Stimulated activated CD4-positive, alpha-beta T cell treated with anti-CD3 and anti-CD28 coated beads, Interleukin-12 subunit alpha, Interleukin-12 subunit beta, amount 100 ng/mL, for 48 hours (primary cell): ENCODE data around the gene ARHGEF10L.
"Not testable (repeated sequence)": the region's sequence is repeated elsewhere in the genome, so short reads cannot be mapped to it uniquely, and the experiment has no call there.

Experiments used
- DNase-seq, 3 donors: peaks; one replicate each; pipeline ENCODE4 v3.0.0-alpha.2; 2020; ENCODE audit warnings: low read depth in 2 of 3, low spot score in 1 of 3

Gene ARHGEF10L

DNA sequence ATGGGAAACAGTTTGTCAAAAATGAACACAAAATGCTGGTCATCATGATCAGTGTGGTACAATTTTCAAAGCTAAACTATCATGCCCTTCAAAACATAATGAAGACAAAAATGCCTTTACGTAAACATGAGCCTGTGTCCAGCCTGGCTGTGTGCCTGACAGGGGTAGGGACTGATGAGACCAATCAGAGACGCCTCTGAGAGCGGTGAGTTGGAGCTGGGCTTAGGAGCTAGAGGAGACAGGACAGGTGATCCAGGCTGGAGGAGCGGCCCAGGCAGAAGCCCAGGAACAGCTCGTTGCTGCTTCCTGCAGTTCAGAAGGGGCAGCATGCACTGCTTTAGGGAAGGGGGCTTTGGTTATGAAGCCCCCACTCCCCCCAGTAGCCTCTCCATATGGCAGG, 70.0 kb downstream of the ARHGEF10L start:
- DNase-seq = no peak

DNA sequence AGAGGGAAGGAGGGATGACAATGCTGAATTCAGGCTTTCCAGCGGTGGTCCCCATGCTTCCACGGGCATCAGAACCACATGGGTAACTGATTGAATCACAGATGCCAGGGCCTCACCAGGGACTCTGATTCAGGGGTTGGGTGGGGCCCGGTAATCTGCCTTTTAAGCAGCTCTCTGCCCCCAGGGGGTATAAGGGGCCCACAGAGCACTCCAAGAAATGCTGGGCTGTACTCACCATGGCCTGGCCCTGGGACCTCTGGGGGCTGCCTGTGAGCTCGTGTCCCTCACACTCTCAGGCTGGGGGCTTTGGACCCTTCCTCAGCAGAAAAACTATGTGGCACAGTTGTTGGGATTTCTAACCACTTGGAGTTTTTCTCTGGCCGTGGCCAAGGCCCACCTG, 70.6 kb downstream of the ARHGEF10L start:
- DNase-seq = no peak

- no peak for DNase-seq
Observed at GRCh38 chr1:17610713-17611112, 71.2 kb downstream of the ARHGEF10L start.

GRCh38 chr1:17611991-17612390, 72.5 kb downstream of the ARHGEF10L start:
- no peak for DNase-seq

- no peak for DNase-seq
Observed at GRCh38 chr1:17612831-17613230, 73.3 kb downstream of the ARHGEF10L start.

DNA sequence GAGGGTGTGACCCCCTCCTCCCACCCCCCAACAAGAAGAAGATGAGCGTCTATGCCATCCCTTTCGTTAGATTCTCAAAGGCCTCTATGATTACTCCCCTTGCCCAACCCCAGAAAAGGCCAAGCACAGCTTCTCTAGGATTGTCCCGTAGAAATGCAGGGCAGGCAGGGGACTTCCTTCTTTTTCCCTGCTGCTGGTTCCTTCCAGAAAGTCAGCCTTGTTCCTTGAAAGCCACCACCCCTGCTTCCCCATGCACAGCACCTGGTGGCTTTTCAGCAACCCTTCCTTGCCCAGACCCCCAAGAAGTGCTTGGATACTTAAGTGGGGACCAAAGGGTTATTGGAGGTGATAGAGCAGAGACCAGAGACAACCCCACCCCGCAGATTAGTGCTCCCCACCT, 75.1 kb downstream of the ARHGEF10L start:
- no peak for DNase-seq

DNA sequence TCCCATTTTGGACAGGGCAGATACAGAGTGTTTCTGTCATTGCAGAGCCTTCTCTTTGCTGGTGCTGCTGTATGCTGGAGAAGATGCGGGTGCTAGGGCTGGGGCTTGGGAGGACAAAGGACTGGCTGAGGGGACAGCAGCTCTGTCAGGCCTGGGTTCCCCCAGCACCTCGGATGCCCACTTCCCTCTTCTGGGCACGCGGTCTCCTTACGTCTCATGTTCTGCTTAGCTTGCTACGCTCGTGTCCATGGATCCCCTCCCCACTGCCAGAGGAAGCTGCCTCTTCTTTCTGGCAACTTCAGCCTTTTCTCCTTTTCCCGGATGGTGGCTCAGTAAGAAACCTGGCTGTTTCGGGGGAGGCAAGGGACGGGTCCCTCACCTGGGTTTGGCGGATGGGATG, 75.7 kb downstream of the ARHGEF10L start:
- no peak for DNase-seq

DNA sequence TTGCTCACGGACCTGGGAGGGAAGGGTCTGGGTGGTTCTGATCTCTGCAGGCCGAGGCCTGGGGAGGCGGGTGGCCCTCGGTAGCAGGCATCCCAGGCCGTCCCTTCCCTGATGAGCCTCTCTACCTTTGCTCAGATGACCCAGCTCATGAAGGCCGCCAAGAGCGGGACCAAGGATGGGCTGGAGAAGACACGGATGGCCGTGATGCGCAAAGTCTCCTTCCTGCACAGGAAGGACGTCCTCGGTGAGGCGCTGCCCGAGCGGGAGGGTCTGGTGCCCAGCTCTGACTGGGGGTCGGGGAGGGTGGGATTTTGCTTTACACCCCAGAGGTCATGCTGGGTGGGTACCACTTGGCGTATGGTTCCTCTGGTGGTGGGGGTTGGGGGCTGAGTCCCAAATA, 76.5 kb downstream of the ARHGEF10L start:
- DNase-seq = no peak

GRCh38 chr1:17616731-17617279, 77.3 kb downstream of the ARHGEF10L start:
- DNase-seq = no peak

DNA sequence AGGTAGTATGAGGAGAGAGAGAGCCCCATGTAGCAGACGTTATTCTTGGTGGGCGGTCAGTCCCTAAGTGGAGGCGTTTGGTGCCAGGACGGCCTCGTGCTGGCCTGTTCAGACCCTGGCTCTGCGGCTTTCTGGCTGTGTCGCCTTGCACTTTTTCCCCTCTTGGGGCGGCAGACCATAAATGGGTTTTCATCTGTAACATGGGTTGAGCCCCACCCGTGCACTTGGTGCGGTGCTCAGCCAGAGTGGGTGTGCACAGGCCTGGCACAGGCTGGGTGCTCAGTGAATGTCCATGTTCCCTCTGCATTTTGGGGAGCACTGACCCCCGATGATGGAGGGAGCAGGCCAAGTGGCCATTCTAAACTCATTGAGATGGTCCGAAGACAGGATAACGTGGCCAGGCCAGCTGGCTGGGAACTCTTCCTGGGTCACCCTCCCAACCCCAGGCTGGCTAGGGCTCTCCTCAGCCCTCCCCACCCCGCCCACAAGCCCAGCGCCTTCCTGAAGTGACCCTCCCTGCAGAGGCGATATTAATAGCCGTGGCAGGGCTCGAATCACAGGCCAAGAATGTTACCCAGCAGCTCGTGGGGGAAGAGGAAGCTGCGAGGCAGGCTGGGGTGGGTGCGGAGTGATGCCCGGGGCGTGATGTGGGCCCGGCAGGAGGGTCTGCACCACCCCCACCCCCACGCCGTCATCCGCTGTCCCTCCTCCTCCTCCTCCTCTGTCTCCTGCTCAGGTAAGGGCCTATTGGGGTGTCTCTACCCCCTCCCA, 78.5 kb downstream of the ARHGEF10L start:
- DNase-seq = no peak

GRCh38 chr1:17618558-17619247, 79.2 kb downstream of the ARHGEF10L start:
- no peak for DNase-seq

- no peak for DNase-seq
Observed at GRCh38 chr1:17620448-17620847, 81.0 kb downstream of the ARHGEF10L start.

DNA sequence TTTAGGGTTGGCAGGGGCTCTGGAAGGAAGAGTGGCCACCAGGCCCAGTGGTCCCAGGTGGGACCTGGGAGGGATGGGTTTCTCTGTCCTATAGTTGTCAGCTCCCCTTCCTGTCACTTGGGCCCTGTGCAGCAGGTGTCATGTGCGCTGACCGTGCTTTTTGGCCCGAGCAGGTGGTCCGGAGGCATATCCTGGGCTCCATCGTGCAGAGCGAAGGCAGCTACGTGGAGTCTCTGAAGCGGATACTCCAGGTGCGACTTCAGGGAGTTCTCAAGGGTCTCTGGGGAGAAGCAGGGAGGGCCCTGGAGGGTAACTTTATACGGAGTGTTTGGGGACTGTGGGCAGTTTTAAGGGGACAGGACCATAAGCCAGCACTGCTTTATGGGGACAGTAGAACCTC, 82.2 kb downstream of the ARHGEF10L start:
- no peak for DNase-seq

GRCh38 chr1:17622823-17623222, 83.3 kb downstream of the ARHGEF10L start:
- DNase-seq = no peak

DNA sequence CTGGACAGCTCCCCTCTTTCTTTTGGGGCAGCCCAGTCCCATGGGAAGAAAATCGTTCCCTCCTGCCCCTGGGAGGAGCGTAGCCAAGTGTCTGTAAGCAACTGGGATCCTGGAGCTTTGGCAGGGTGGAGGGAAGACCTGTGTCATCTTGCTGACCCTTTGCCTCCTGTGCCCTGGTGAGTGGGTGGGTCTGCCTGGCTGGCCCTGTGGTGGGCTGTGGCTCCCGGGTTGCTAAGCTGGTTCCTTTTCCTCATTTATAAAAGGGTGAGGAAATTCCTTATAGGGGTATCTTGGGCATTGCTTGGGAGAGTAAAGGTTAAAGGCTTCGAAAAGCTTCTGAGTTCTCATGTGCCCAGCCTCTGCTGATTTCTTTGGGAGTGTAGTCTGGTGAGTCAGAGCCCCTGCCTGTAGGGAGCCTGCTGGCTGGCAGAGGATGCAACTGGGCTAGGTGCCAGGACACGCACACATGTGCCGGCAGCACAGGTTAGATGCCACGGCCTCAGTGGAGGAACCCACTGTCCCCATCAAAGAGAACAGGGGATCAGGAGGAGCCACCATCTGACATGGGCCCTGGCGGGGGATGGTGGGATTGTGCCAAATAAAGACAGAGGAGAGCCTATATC, 85.2 kb downstream of the ARHGEF10L start:
- no peak for DNase-seq

GRCh38 chr1:17627239-17628052, 87.9 kb downstream of the ARHGEF10L start:
- no peak for DNase-seq

DNA sequence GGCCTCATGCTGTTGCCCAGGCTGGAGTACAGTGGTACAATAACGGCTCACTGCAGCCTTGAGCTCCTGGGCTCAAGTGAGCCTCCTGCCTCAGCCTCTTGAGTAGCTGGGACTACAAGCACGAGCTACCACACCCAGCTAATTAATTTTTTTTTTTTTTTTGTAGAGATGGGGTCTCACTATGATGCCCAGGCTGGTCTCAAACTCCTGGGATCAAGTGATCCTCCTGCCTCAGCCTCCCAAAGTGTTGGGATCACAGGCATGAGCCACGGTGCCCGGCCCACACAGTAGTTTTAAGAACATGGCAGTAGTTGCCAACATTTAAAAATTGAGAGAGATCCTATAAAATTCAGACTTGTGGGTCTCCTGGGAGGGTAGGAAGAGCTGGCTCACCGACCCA, 89.5 kb downstream of the ARHGEF10L start:
- DNase-seq = not testable (repeated sequence)

- DNase-seq = no peak
Observed at GRCh38 chr1:17629460-17629859, 90.0 kb downstream of the ARHGEF10L start.

- DNase-seq = no peak
Observed at GRCh38 chr1:17630048-17630830, 90.7 kb downstream of the ARHGEF10L start.

DNA sequence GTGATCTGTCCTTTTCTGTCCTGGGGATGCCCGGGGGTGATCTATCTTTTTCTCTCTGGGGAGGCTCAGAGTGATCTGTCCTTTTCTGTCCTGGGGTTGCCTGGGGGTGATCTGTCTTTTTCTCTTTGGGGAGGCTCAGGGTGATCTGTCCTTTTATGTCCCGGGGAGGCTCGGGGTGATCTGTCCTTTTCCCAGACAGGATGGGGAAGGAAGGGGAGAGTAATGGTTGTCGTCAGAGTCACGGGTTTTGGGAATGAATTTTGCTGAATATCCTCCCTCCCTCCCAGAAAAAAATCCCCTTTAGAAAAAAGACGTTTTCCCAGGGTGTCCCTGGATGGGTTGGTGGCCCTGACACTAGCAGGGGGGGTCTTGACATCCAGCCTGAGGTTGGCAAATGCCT, 91.5 kb downstream of the ARHGEF10L start:
- no peak for DNase-seq
